ENCODE measurements around the gene LRRC73.

- TF ChIP-seq POLR2A (IDR thresholded peaks at IDR 0.05) (no peak), CTCF (IDR thresholded peaks at IDR 0.05) (no peak)
Observed at GRCh38 chr6:43492673-43493072, 17.5 kb downstream of the LRRC73 start.
